Spleen (tissue), 7 donors: Measurements from ENCODE around the gene SLC25A13.

Source experiments
- POLR2A ChIP-seq, 3 donors: fragments of 450-650 bp; IDR thresholded peaks; one replicate each; pipeline ENCODE4 v1.5.1; 2017; ENCODE audit warnings: antibody characterized with exemption in 3 of 3, mild to moderate bottlenecking in 1 of 3
- POLR2AphosphoS5 ChIP-seq, 3 donors: sonication (generic); formaldehyde crosslinking; IDR thresholded peaks; one replicate each; pipeline ENCODE4 v1.5.1; 2017; ENCODE audit warnings: antibody characterized with exemption in 3 of 3
- TF ChIP-seq, protein P1 (sequence below), 11 experiments: fragments of 200-600 bp in 7 of 11; fragments of 450-650 bp in 4 of 11; sonication (generic) in 4 of 11; IDR thresholded peaks in 8 of 11; conservative IDR thresholded peaks in 3 of 11; 1 replicate in 7 of 11; 2 replicates in 4 of 11; pipeline versions ENCODE4 v1.4.0 to v1.8.0; 2016 to 2021; ENCODE audit warnings: antibody characterized with exemption in 11 of 11, inconsistent platforms in 4 of 11, mild to moderate bottlenecking in 1 of 11
- donor health status: DM: no; HTN: no; CAD: no; lungs with moderate emphysema.
- donor health status: DM: no; HTN: no; CAD: no.
- donor health status: DM: no; HTN: no; CAD: no.

DNA sequence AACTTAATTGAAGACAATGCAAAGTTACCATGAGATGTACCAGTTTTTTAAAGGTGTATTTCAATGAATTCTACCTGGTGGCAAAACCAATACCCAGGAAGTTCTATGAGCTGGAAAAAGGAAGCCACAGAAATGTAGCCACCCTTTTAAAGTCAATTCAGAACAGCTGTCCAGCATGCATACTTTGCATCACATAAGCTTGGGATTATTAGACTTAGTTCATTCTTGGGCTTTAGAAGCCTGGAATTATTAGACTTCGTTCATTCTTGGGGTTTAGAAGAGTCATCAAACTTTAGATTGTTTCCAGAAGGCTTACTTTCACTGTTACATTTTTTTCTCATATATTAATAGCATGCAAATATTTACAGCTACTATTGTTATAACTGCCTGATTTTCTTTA is 20.9 kb downstream of the SLC25A13 start:
- TF ChIP-seq POLR2AphosphoS5 (IDR thresholded peaks at IDR 0.05) (no peak), POLR2A (IDR thresholded peaks at IDR 0.05) (no peak)
- TF ChIP-seq, protein P1, sequence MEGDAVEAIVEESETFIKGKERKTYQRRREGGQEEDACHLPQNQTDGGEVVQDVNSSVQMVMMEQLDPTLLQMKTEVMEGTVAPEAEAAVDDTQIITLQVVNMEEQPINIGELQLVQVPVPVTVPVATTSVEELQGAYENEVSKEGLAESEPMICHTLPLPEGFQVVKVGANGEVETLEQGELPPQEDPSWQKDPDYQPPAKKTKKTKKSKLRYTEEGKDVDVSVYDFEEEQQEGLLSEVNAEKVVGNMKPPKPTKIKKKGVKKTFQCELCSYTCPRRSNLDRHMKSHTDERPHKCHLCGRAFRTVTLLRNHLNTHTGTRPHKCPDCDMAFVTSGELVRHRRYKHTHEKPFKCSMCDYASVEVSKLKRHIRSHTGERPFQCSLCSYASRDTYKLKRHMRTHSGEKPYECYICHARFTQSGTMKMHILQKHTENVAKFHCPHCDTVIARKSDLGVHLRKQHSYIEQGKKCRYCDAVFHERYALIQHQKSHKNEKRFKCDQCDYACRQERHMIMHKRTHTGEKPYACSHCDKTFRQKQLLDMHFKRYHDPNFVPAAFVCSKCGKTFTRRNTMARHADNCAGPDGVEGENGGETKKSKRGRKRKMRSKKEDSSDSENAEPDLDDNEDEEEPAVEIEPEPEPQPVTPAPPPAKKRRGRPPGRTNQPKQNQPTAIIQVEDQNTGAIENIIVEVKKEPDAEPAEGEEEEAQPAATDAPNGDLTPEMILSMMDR (IDR thresholded peaks at IDR 0.05 in 8 of 11, conservative IDR thresholded peaks at IDR 0.05 in 3 of 11): no peak
